ENCODE results near the gene RND3.

RND3 gene

DNA sequence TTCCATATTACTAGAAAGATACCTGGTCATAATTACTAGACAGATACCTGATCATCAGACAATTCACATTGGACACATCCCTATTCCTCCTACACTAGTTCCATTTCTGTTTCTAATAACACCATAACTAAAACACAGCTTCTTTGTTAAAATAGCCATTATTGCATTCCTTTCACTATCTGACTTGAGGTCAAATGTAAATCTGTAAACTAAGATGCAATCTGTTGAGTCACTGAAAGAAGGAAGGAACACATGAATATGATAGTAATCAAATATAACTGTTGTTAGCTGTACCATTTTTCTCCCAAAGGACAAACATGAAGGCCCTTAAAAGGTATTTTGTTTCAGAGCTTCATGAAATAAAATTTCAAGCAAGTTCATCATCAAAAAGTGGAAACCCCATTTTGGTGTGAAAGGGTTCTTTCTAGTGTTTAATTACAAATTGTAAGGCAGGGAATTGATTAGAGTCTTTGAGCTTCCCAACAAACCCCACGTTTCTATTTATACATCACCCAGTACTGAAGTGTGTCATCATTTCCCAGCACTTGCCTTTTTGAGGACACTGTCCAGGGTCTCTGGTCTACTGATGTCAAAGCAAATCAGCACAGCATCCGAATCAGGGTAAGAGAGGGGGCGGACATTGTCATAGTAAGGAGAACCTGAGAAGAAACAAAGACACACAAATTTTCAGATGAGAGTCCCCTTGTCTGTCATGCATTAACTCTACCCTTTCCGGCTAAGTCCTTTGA lies 13.0 kb downstream of the RND3 start:
- DNase-seq: no peak

DNA sequence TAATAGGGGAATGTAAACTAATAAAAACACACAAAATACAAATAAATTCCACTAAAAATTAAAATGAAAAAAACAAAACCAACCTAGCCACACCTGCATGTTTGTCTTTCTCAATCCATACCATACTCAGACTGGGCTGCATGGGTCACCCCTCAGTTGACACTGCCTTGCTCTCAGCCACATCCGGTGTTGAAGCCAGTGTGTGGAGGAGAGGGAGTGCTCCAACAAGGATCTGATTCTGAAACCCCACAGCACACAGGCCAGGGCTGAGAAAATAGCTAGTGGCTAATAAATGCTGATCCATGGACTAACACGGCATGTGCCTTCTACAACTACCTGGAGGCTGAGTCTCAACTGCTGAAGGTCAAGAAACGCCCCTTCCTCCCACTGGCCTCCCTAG lies 13.7 kb downstream of the RND3 start:
- no peak for DNase-seq

DNA sequence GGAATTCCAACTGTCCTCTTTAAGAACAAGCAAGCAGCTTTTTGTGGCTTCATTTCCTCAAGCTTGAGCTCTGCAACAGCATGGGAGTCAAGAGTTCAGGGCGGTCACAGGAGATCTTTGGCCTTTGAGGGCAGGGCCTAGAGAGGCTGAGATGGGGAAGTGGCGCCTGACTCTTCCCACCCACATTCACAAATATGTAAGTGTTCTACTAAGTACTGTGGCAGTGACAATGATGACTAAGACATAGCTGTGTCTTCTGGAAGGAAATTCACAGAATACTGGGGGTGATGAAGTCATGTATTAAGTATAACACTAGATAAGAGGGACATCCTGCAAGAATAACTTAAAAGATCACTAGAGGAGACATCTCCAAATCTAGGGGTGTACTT lies 15.0 kb downstream of the RND3 start:
- no peak for DNase-seq

DNA sequence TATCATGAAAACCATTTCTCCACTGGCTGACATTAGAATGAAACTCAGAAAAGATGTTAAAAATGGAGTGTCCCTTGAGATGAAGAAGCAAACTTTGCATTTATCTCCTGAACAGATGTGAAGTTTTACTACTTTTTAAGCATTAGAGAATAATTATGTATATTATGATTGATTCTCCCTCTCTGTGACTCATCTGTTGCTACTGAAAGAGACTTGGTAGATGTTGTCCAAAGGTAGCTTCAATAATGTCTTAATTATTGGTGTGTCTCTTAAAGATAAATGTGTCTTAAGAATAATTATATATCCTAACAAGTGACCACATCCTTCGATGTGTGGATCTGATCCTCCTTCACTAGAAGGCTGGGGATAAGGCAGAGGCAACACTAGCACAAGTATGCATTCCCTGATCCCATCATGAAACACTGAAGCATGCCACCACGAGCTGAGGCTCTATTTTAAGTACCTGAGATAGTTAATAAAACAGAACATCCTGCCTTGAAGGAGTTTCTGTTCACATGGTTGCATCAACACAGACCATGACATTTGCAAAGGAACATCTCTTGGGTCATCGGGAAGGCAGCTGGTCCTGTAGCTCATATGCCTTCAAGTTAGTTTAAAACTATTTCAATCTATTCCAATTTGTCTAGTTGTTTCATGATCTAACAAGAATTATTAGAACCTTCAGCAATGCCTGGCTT lies 15.5 kb downstream of the RND3 start:
- DNase-seq: no peak

DNA sequence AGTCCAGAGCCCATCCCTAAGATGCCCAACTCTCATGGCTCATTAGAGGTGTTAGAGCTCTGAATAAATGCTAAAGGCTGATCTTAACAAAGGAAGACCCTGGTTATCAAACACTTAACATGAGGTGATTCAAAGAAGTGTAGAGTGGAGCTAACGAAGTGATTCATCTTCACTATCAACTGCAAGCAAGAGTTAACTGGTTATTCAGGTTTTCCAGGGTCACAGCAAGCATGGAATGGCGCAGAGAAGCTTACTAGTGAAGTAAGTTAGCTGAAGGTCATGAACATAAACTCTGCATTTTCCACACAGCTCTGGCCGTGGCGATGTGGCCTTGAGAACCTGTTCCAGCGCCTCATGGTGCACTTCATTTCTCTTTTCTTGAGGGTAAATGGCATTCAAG lies 17.0 kb downstream of the RND3 start:
- DNase-seq: no peak

DNA sequence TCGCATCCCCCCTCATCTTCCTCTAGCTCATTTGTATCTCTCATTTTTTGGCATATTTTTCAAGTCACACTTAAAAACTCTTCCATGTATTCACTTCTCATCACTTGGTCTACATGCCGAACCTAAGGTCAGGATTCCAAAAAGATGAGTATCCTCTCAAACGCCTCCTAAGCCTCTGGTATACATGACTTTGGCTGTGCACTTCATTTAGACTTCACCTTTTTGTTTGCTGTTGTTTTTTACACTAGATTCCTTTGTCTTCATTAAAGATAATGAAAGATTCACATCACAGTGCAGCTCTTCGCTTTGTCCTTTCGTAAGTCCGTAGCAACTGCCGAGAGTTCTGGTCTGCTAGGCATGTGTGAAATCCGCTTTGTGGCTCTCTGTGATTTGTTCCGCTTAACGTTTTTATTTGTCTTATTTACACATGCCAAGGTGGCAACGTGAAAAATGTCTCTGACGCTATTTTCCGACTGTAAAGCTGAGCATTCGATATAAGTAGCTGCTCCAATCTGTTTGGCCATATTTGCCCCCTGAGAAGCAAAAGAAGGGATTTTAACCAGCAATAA lies 17.7 kb downstream of the RND3 start:
- DNase-seq: no peak

DNA sequence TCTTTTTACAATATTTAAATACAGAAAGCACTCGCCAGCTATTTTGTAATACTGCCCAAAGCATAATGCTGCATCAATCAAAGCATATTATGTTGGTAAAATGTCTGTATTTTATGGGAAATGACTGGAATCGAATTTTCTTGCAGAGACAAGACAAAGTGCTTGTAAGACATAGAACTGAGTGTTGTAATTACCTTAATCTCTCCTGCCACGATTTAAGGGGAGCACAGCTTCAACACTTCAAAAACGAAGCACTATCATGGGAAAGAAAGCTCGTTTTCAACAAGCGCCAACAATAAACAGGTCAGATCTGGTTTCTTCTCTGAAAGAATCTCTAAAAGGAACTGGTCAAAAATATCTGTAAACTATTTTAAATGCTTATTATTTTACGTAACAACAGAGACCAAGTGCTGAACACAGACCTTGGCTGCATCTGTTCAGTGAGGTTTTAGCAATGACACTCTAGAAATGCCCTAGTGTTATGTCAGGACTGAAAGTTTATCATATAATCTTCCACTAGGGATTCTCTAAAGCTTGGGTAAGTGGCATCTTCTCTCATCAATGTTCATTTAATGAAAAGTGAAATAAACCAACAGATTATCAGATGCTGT lies 19.0 kb downstream of the RND3 start:
- DNase-seq: no peak

DNA sequence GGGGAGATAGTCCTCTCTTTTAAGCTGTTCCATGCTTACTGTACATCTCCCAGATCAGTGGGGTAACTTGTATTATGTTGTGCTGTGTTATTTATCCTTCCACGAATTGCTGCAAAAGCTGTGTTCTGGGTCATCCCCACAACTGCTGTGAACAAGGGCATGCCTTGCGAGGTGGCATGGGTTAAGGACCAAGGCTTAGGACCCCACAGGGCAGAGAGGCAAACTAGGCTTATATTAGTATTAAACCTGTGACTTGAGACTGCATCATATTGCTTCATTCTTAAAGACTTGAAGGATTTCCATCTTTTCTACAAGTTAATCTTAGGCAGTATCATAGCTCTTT lies 19.9 kb downstream of the RND3 start:
- DNase-seq: no peak

DNA sequence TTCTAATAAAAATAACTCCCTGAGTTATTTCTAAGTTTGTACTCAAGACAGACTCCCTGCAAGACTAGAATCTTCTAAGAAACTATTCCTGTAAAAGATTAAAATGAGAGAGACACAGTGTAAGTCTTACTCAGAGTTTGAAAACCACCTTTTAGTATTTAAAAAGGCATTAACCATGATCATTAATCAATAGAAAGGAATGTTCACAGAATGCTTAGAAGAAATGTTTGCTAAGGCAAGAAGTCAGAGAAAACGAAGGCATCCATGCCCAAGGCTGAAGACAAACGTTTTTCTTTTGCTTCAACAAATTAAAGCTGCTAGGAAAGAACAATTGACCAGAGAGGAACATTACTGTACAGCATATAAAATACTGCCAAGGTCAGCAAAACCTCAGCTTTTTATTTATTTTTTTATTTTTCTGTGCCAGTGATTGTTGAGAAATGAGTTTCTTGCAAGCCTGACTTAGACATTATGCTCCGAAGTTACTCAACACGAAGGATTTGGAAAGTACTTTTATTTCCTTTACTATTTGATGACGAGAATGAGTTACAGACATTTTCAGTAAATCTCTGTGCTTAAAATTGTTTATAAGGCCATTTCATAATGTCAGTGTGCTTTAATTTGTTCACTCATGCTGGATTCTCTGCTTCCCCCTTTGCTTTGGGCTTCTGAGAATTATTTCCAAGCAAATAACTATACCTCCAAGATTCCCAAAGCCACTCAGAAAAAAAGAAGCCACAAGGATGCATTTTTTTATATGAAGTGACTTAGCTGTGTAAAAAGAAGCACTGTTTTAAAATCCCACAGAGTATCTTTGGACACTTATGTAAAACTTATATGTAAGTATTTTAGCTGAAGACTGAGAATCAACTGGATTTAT lies 20.5 kb downstream of the RND3 start:
- no peak for DNase-seq

DNA sequence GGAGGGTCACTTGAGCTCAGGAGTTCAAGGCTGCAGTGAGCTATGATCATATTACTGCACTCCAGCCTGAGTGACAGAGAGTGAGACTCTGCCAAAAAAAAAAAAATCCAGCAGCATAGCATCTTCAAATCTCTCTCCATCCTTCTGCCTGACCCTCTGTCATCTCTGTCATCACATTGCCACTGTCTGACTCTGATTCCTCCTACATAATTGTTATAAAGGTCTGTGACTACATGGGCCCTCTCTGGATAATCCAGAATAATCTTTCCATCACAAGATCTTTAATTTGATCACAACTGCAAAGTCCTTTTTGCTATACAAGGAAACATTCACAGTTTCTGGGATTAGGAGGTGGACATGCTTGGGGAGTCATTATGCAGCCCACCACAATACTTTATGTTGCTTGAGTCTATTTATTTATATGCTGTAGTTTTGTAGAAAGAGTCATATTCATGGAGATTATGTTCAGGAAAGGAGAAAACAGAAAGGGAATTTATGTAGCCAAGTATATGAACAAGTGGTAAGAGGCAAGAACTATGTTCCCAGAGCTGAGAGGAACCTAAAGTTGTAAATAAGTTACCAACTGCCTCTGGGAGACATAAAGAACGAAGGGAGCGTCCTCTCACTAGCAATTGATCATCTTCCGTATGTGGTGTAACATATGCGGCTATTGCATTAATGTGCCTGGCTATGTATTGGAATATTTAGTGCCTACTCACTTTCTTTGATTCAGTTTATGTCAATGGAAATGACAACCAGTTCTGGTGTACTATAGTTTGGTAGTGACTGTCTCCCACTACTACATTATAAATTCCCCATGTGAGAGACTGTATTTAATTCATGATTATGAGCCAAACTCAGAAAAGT lies 21.5 kb downstream of the RND3 start:
- no peak for DNase-seq

DNA sequence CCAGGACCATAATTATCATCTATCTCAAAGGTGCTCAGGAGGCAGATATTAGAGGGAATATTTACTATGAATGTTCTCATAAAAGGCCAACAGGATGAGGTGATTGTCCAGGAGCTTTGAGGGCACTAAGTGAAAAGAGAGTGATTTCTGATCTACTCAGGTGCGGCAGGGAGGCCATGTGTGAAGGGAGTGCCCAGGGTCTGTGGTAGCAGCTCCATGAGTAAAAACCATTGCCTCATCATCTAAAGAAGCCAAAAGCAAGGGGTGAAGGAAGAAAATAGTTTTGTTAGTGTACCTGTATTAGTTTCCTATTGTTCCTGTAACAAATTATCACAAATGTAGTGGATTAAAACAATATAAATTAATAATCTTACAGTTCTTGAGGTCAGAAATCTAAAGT lies 22.5 kb downstream of the RND3 start:
- no peak for DNase-seq

DNA sequence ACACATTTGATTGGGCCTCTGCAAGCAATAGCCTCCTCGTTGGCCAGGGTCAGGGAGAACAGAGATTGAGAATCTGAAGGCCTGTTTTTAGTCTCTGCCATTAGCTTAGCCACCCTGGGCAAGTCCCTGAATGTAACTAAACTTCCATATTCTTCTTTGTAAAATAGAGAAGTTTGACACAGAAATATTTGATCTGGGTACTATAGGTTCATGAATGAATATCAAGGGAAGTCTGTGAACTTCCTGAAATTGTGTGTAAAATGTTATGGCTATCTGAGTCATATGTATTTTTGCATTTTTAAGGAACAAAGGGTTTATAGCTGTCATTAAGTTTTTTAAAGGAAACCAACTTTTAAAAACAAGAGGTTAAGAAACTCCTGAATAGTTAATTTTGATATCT lies 23.2 kb downstream of the RND3 start:
- no peak for DNase-seq

DNA sequence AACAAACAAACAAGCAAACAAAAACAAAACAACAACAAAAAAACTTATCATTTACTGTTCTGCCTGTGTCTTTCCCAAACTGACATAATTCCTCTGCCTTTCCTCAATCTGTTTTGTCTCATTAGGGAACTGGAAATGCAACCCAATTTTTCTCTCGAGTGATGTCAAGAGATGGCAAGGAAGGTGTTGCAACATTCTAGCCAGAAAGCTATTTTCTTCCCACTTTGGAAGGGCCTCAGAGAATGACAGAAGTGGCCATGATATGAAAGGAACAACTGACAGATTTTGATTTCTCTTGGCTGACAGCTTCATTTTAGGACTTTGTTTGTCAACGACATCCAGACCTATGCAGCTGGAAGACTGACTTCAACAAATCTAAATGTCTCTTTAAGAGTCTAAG lies 24.7 kb downstream of the RND3 start:
- DNase-seq: no peak

DNA sequence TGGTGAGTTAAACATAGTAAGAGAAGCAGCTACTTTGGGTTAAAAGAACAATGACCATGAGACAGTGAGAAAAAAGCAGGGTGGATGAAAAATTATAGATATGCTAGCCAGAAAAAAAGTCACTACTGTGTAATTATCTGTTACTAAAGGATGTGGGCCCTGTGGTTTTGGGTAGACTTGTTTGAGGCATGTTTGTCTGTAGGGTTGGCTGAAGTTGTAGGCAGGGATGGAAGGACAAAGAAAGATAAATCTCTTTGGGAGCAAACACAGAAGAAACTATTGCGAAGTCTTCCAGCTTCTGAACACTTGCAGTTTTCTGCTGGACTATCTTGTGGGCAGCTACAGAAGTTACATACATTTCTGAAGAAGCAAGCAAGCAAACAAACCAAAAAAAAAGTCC lies 28.2 kb downstream of the RND3 start:
- DNase-seq: no peak

DNA sequence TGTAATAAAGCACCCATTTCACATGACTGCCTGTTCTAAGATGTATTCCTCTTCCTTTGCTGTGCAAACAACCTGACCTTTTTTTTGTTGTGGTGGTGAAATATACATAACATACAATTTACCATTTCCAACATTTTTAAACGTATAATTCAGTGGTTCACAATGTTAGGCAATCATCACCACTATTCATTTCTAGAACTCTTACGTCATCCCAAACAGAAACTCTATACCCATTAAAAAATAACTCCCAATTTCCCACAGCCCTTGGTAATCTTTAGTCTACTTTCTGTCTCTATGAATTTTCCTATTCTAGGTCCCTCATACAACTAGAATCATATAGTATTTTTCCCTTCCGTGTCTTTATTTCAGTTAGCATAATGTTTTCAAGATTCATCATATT lies 36.7 kb downstream of the RND3 start:
- DNase-seq: no peak

DNA sequence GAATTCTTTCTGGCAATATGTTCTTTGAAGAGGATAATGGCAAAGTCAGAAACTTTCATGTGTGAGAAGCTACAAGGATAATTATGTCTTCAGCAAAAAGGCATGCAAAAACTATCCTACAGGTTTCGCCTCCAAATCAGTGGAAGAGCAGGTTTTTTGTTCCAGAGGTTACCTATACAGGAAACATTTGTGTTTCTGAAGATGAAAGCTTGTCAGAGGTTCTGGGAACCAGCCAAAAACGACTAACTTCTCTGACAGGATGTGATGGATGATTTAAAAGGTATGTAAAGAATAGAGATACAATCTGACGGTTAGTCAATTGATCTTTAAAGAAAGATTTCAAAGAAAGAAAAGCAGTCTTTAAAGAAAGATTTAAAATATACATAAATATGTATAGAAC lies 37.6 kb downstream of the RND3 start:
- DNase-seq: no peak

DNA sequence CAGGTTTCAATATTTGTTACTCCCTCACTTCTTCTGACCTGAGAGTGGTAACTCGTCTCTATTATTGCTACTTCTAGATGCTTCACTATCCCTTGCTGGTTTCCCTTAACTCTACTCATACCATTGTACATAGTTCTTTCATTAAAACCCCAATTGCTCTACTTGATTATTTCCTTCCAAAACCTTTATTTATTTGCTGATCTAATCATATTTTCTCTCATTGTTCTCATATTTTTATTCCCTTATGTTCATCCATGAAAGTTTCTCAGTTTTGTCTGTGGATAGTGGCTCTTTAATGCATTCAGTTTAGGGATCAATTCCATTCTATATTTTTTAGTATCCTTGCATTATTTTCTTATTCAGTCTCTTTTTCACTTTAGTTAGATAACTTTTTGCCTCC lies 42.1 kb downstream of the RND3 start:
- DNase-seq: no peak

DNA sequence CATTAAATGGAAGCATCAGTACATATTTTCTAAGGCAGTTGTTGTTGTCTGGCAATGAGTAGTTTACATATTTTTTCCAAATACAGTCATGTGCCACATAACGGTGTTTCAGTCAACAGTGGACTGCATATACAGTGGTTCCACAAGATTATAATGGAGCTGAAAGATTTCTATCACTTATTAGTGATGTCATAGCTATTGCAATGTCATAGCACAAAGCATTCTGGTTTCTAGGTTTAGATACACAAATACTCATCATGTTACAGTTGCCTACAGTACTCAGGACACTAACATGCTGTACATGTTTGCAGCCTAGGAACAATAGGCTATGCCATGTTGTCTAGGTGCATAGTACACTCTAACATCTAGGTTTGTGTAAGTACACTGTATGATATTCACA lies 45.0 kb downstream of the RND3 start:
- no peak for DNase-seq

DNA sequence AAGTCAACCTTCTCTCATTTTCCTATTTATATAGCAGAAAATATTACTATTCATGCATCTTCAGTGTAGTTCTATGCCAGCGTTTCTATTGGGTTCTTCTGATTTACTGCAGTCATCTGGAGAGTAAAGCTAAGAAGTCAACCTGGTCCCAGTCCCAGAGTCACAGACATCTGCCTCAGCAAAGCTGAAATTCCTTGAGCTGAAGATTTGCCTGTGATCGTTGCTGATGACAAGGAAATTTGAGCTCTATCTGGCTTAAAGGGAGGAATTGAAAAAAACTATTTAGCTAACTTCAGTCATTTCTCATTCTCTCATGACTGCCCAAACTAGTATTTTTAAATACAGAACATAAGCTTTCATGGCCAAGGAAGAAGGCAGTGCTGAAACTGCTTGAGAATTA lies 45.7 kb downstream of the RND3 start:
- DNase-seq: no peak

DNA sequence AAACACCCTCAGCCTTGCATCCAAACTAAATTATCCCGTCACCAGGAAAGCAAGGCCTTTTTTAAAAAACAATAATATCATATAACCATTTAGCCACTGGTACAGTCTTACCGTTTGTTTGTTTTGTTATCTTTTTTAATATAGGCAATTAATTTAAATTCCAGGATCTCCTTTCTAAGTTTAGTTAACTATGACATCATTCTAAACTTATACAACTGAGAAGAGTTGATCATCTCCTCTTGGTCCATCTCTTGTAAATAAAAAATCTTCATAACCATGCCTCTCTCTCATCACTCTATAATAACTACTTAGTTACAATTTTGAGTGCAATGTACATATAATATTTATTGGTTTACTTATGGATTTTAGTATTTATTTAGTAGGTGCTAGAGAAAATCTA lies 46.2 kb downstream of the RND3 start:
- DNase-seq: no peak

DNA sequence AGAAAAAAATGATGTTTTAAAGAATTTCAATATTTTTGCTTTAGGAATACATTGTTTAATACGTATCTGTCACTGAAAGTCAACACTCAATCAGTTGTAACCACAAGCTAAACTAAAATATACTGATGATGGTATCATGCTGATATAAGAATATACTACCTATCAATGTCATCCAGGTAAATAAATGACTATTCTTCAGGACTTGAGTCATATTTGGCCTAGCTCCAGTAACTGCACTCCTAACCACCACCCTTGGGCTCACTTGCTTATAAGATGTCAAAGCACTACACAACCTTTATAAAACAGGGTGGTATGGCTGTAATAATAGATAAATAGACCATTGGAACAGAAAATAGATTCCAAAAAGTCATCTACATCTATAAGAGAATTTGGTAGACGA lies 48.8 kb downstream of the RND3 start:
- DNase-seq: no peak

DNA sequence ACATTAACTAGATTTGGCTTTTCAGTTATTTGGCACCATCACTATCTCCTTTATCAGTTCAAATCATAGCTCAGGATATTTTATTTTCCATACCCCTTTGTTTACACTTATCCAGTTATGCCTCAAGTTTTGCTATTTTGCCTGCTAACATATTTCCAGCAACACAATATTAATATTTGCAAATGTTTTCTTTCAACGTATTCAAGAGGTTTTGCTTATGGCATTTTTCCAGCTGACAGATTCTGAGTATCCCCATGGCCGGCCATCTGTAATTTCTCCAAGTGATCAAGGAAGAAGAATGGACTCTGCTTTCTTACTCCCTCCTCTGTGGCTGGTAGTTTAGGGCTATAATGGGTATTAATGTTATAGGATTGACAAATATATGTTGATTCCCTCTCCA lies 49.4 kb downstream of the RND3 start:
- no peak for DNase-seq

DNA sequence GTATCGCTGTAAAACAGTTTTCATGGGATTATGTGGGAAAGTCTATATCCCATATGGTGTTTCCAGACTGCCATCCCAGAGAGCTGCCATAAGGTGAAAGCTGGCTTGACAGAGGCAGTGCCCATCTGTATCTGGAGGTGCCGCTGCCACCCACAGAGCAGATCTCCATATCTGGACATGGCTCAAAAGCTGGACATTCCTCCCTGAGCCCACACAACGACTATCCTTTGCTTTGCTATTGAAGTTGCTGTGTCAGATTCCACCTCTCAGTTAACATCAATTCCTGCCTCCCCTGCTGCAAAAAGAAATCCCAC lies 55.2 kb downstream of the RND3 start:
- DNase-seq: no peak

Data from stimulated activated CD4-positive, alpha-beta T cell treated with anti-CD3 and anti-CD28 coated beads, Interleukin-12 subunit alpha, Interleukin-12 subunit beta, amount 100 ng/mL, for 4 hours (primary cell).